GM12878 (cell line): ENCODE data around the gene OSM. TPM values are rescaled to one million over a fixed set of nuclear protein-coding genes. Genes with fewer than 3 reads are reported as not detected.

ENCODE experiments used
- ASH2L ChIP-seq: fragments of 300-600, 200-600 bp; sonication (generic); IDR thresholded peaks from 2 replicates; pipeline ENCODE4 v1.6.1; 2017; ENCODE audit warnings: low read depth, mild to moderate bottlenecking, borderline replicate concordance
- CREB1 ChIP-seq: IDR thresholded peaks from 2 replicates; pipeline ENCODE4 v1.6.1; 2012; ENCODE audit warnings: low read depth, mild to moderate bottlenecking, inconsistent platforms
- ESRRA ChIP-seq: IDR thresholded peaks from 2 replicates; pipeline ENCODE4 v1.6.1; 2012; ENCODE audit warnings: mild to moderate bottlenecking, low read length, improper control_type of control experiment
- EZH2 ChIP-seq: IDR thresholded peaks from 2 replicates; pipeline ENCODE4 v1.6.1; 2012; ENCODE audit warnings: low read depth, mild to moderate bottlenecking, control low read depth, inconsistent platforms, low read length, borderline replicate concordance; ENCODE audit not compliant: control insufficient read depth
- POLR2A ChIP-seq: IDR thresholded peaks from 2 replicates; pipeline ENCODE4 v1.6.1; 2011; ENCODE audit warnings: low read depth, mild to moderate bottlenecking, low read length
- ZNF592 ChIP-seq: fragments of 450-650 bp; IDR thresholded peaks from 2 replicates; pipeline ENCODE4 v1.6.1; 2017; ENCODE audit warnings: mild to moderate bottlenecking, moderate library complexity
- polyA plus RNA-seq, 11 experiments: library from polyadenylated mRNA; depleted of rRNA in 4 of 11; unstranded in 6 of 11; stranded (reverse) in 5 of 11; fragments of >200 nt; fragmentation: Nextera tagmentation in 4 of 11; fragmentation: Illumina TruSeq in 1 of 11; extraction: Ambion mirVana in 4 of 11; extraction: Trizol in 1 of 11; gene quantifications; 1 replicate in 1 of 11; 2 replicates in 10 of 11; pipeline versions ENCODE4 v1.2.1 to v1.2.3, GENCODE V29; 2011 to 2016; ENCODE audit warnings: inconsistent platforms in 2 of 11, missing spikeins in 2 of 11, low read depth in 1 of 11
- total RNA-seq, 4 experiments: library from RNA; depleted of rRNA in 3 of 4; stranded (reverse); fragments of >200 nt in 3 of 4; fragmentation: Illumina TruSeq in 1 of 4; extraction: Trizol in 1 of 4; gene quantifications; 2 replicates each; pipeline versions ENCODE4 v1.2.1 to v1.2.3, GENCODE V29; 2013 to 2021
- TF ChIP-seq, protein P1 (sequence below): fragments of 450-650 bp; IDR thresholded peaks from 2 replicates; pipeline ENCODE4 v1.6.1; 2016; ENCODE audit warnings: mild to moderate bottlenecking

Gene OSM
- total and polyA plus RNA-seq, 10 of the 15 experiments (the other 5 are each of a cell fraction or from before 2014, with no cell fraction given): 0.06 to 1.4 (median 0.59) TPM

GRCh38 chr22:30249049-30250038 lies 17.3 kb downstream of the OSM start (continued):
- TF ChIP-seq ZNF592 (no peak), CREB1 (no peak), ASH2L (no peak), ESRRA (no peak), EZH2 (no peak), POLR2A (no peak)
- TF ChIP-seq, protein P1, sequence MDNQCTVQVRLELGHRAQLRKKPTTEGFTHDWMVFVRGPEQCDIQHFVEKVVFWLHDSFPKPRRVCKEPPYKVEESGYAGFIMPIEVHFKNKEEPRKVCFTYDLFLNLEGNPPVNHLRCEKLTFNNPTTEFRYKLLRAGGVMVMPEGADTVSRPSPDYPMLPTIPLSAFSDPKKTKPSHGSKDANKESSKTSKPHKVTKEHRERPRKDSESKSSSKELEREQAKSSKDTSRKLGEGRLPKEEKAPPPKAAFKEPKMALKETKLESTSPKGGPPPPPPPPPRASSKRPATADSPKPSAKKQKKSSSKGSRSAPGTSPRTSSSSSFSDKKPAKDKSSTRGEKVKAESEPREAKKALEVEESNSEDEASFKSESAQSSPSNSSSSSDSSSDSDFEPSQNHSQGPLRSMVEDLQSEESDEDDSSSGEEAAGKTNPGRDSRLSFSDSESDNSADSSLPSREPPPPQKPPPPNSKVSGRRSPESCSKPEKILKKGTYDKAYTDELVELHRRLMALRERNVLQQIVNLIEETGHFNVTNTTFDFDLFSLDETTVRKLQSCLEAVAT: no peak
